ENCODE results near the gene RSL24D1. TPM values are rescaled to one million over a fixed set of nuclear protein-coding genes. Genes with fewer than 3 reads are reported as not detected.

RSL24D1 gene
- polyA plus RNA-seq (ENCODE audit: insufficient read length in 4 of 4): 100 to 1,000 TPM in 3 of 4 donors, 10 to 100 TPM in 1; 99.7 to 146 (median 134) TPM

- DNase-seq (ENCODE audit: low read depth in 4 of 4, low spot score in 2 of 4): peak; percentile 95 to 99 (median 96)
Observed at GRCh38 chr15:55196458-55197361, at the start of gene RSL24D1. Gene RSL24D1 (minus strand): TSS chr15:55196941. CDS start chr15:55196890, 51 bp downstream.

- no peak for DNase-seq (ENCODE audit: low read depth in 4 of 4, low spot score in 2 of 4)
Observed at GRCh38 chr15:55245059-55245458, 48.3 kb upstream of the RSL24D1 start.

GRCh38 chr15:55241891-55242290 is 45.1 kb upstream of the RSL24D1 start:
- no peak for DNase-seq (ENCODE audit: low read depth in 4 of 4, low spot score in 2 of 4)

GRCh38 chr15:55241186-55241585 is 44.4 kb upstream of the RSL24D1 start:
- DNase-seq (ENCODE audit: low read depth in 4 of 4, low spot score in 2 of 4): no peak

- DNase-seq (ENCODE audit: low read depth in 4 of 4, low spot score in 2 of 4): no peak
Observed at GRCh38 chr15:55240125-55240760, 43.5 kb upstream of the RSL24D1 start.

GRCh38 chr15:55239440-55240124 is 42.8 kb upstream of the RSL24D1 start:
- DNase-seq (ENCODE audit: low read depth in 4 of 4, low spot score in 2 of 4): no peak

GRCh38 chr15:55238877-55239276 is 42.1 kb upstream of the RSL24D1 start:
- no peak for DNase-seq (ENCODE audit: low read depth in 4 of 4, low spot score in 2 of 4)

GRCh38 chr15:55237219-55238130 is 40.7 kb upstream of the RSL24D1 start:
- no peak for DNase-seq (ENCODE audit: low read depth in 4 of 4, low spot score in 2 of 4)

GRCh38 chr15:55235546-55236036 is 38.9 kb upstream of the RSL24D1 start:
- DNase-seq (ENCODE audit: low read depth in 4 of 4, low spot score in 2 of 4): no peak

GRCh38 chr15:55234800-55235104 is 38.0 kb upstream of the RSL24D1 start:
- no peak for DNase-seq (ENCODE audit: low read depth in 4 of 4, low spot score in 2 of 4)

- no peak for DNase-seq (ENCODE audit: low read depth in 4 of 4, low spot score in 2 of 4)
Observed at GRCh38 chr15:55234104-55234799, 37.5 kb upstream of the RSL24D1 start.

GRCh38 chr15:55231455-55231854 is 34.7 kb upstream of the RSL24D1 start:
- no peak for DNase-seq (ENCODE audit: low read depth in 4 of 4, low spot score in 2 of 4)

- no peak for DNase-seq (ENCODE audit: low read depth in 4 of 4, low spot score in 2 of 4)
Observed at GRCh38 chr15:55230953-55231352, 34.2 kb upstream of the RSL24D1 start.

GRCh38 chr15:55230051-55230670 is 33.4 kb upstream of the RSL24D1 start:
- no peak for DNase-seq (ENCODE audit: low read depth in 4 of 4, low spot score in 2 of 4)

GRCh38 chr15:55226127-55226526 is 29.4 kb upstream of the RSL24D1 start:
- DNase-seq (ENCODE audit: low read depth in 4 of 4, low spot score in 2 of 4): no peak

GRCh38 chr15:55224892-55225291 is 28.2 kb upstream of the RSL24D1 start:
- DNase-seq (ENCODE audit: low read depth in 4 of 4, low spot score in 2 of 4): no peak

- no peak for DNase-seq (ENCODE audit: low read depth in 4 of 4, low spot score in 2 of 4)
Observed at GRCh38 chr15:55222588-55222987, 25.8 kb upstream of the RSL24D1 start.

GRCh38 chr15:55221090-55222011 is 24.6 kb upstream of the RSL24D1 start:
- DNase-seq (ENCODE audit: low read depth in 4 of 4, low spot score in 2 of 4): no peak

All from left renal cortex interstitium (tissue), 4 donors.